Uterus (tissue), 2 donors: ENCODE results near the gene ALOX12B.

Experiments
- POLR2A ChIP-seq, 2 donors: fragments of 450-650 bp; IDR thresholded peaks; one replicate each; pipeline ENCODE4 v1.6.1; 2016; ENCODE audit warnings: antibody characterized with exemption in 2 of 2, mild to moderate bottlenecking in 1 of 2, moderate library complexity in 1 of 2
- TF ChIP-seq, protein P1 (sequence below), 4 experiments: fragments of 200-600 bp in 2 of 4; fragments of 450-650 bp in 2 of 4; sonication (generic) in 2 of 4; IDR thresholded peaks; one replicate each; pipeline ENCODE4 v1.5.1; 2016 to 2019; ENCODE audit warnings: antibody characterized with exemption in 4 of 4, mild to moderate bottlenecking in 2 of 4, moderate library complexity in 1 of 4

DNA sequence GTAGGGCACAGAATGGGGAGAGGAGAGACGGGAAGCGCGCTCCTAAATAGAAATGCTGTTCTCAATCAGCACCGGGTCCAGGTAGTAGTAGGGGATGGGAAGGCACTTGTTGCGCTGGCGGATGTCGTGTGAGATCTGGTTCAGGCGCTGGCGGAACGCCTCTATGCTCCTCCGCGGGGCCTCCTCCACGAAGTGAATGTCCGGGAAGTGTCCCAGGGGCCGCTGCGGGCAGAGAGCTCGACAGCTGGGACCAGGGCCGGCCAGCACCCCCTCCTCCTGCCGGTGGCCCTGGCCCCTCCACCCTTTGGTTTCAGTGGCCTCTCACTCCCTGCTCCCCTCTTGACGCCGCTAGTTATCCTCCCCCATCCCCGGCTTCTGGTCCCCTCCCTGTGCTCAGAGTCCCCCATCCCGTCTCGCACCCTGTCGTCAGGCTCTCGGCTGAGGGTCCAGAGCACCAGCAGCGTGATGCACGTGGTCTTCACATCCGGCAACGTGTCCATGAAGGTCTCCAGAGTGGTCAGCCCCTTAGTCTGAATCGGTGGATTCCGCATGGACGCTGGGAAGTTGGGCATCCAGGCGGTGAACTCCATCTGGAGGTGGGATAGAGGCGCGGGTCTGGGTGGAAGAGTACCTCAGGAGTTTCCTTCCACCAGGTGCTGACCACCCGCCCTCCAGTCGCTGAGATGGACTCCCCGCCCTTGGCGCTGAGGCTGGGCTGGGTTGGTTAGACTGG lies 14.6 kb downstream of the ALOX12B start:
- TF ChIP-seq, protein P1, sequence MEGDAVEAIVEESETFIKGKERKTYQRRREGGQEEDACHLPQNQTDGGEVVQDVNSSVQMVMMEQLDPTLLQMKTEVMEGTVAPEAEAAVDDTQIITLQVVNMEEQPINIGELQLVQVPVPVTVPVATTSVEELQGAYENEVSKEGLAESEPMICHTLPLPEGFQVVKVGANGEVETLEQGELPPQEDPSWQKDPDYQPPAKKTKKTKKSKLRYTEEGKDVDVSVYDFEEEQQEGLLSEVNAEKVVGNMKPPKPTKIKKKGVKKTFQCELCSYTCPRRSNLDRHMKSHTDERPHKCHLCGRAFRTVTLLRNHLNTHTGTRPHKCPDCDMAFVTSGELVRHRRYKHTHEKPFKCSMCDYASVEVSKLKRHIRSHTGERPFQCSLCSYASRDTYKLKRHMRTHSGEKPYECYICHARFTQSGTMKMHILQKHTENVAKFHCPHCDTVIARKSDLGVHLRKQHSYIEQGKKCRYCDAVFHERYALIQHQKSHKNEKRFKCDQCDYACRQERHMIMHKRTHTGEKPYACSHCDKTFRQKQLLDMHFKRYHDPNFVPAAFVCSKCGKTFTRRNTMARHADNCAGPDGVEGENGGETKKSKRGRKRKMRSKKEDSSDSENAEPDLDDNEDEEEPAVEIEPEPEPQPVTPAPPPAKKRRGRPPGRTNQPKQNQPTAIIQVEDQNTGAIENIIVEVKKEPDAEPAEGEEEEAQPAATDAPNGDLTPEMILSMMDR (IDR thresholded peaks at IDR 0.05) = no peak
- no peak for TF ChIP-seq POLR2A (IDR thresholded peaks at IDR 0.05)
